Activated CD8-positive, alpha-beta memory T cell treated with anti-CD3 and anti-CD28 coated beads, Interleukin-2, amount 50 U/mL, for 48 hours (primary cell): ENCODE measurements around the gene LRRC4C.
"Not testable (repeated sequence)": the region's sequence is repeated elsewhere in the genome, so short reads cannot be mapped to it uniquely, and the experiment has no call there.

Experiments used
- DNase-seq: peaks from one replicate; pipeline ENCODE4 v3.0.0-alpha.2; 2020

Gene LRRC4C

DNA sequence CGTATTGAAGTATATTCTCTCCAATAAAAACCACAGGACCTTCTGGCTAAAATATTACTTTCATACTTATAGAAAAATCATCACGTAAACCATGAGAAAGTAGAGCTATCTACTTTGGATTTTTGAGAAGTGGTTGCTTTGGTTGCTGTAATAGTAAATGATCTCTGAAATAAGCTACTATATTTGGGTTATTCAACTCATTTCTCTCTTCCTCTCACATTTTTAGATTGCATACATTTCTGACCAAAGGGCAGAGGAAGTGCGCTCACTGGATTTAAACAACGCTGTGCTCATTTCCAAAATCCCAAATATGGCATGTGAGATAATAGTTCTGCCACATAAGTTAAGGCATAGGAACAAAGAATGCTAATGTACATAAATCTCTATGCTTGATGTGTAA, 357.0 kb downstream of the LRRC4C start:
- DNase-seq, result no peak

DNA sequence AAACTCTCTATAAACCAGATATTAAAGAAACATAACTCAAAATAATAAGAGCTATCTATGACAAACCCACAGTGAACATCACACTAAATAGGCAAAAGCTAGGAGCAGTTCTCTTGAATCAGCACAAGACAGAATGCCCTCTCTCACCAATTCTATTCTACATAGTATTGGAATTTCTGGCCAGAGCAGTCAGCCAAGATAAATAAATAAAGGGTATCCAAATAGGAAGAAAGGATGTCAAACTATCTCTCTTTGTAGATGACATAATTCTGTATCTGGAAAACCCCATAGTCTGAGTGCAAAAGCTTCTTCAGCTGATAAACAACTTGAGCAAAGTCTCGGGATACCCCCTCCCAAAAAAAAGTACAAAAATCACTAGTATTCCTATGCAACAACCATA, 359.8 kb downstream of the LRRC4C start:
- no peak for DNase-seq

GRCh38 chr11:41085123-41085522, 374.3 kb downstream of the LRRC4C start:
- no peak for DNase-seq

DNA sequence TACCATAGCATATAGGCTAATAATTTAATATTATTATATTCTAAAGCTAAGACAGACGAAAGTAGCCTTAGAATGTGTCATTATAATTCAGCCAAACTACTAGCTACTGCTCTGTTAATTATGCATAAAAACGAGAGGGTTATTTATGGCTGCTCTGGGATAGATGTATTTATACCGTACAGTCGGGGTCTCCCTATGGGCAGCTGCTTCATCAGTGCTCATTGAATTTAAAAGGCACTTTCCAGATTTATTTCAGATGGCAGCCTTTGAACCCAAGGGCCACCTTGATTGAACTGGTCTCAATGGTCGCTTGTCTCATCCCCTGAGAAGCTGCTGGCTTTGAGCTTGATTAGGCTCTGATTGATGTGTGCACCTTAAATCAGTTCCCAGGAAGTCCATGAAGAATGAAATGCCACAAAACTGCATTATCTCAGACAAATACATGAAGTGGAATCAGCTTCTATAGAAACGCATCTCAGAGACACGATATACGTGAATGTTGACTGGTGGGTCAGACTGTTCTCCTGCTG, 377.6 kb downstream of the LRRC4C start:
- no peak for DNase-seq

GRCh38 chr11:41074318-41074717, 385.1 kb downstream of the LRRC4C start:
- DNase-seq, result no peak

GRCh38 chr11:41065432-41065831, 394.0 kb downstream of the LRRC4C start:
- no peak for DNase-seq

DNA sequence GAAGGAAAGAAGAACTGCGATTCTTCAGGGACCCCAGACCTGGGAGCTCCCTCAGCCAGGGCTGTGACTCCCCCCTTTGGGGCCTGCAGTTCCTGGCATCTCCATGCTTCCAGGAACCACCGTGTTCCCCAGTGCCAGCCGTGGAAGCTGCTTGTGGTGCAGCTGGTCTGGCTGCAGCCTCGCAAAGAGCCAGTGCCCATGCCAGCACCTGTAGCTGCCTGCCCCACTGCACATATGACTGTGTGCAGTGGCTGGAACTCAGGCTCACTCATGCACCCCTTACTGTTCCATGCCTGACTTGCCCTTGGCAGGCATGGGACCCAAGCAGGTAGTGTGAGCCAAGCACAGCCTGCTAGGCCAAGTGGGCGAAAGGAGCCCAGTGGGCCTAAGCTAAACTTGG, 401.3 kb downstream of the LRRC4C start:
- DNase-seq, result no peak

DNA sequence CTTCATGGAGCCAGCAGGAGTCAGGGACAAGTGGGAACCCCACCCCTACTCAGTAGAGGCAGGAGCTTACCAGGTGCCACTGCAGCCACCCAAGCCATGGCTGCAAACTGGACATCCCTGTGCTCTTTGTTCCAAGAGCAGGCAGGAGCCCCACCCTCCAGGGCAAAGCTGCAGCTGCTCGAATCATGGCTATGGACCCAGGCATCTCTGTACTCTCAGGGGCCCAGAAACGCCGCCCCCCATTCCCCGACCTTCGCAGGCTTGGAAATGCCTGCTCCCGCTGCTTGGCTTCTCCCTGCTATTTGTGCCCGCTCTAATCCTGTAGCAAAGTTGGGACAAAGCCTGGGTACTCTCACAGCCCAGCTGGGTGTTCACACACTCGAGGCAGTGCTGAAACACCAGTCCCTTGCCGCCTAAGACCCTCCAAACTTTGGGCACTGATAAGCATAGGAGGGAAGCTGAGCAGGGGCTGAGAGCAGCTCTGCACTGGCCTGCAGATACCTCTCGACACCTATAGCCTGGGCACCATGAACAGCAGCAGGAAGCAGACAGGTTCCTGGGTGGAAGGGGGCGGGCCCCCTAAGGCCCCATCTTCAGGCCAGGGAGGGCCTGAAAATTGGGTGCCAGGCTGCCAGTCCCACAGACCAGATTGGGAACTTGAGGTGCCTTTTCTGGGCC, 402.4 kb downstream of the LRRC4C start:
- DNase-seq, result no peak

DNA sequence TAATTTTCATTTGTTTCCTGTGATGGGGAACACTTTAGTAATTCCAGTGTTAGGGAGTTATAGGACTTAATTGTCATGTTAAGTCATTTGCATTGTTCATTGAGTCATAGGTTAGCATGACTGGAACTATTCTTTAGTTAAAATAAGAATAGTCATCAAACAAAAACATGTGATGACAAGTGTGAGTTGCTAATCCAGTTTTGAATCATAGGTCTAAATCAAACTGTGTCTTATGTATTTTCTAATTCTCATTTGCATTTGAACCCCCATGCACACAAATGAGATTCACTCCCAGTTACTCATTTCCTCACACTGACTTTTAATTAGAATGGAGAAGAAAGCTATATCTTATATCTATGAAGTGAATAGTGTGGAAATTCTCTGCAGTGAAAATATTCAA, 405.6 kb downstream of the LRRC4C start:
- DNase-seq, result no peak

- no peak for DNase-seq
These were observed 407.4 kb downstream of the LRRC4C start for GRCh38 chr11:41051919-41052635.

DNA sequence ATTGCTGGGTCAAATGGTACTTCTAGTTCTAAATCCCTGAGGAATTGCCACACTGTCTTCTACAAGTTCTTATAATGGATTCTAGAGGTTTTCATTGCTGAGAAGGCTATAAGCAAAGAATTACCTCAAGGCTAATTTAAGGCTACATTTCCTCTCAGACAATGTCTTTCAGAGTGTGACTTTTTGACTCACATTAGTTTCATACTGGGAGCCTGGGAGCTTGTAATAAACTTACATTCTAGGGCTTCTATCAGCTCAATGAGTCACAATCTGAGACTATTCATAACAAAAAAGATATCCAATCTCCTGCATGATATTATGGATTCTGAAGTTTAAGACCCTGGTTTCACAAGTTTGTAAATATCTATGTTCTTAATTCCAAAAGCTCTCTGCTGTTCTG, 408.7 kb downstream of the LRRC4C start:
- no peak for DNase-seq

GRCh38 chr11:41047229-41047628, 412.2 kb downstream of the LRRC4C start:
- DNase-seq, result no peak

DNA sequence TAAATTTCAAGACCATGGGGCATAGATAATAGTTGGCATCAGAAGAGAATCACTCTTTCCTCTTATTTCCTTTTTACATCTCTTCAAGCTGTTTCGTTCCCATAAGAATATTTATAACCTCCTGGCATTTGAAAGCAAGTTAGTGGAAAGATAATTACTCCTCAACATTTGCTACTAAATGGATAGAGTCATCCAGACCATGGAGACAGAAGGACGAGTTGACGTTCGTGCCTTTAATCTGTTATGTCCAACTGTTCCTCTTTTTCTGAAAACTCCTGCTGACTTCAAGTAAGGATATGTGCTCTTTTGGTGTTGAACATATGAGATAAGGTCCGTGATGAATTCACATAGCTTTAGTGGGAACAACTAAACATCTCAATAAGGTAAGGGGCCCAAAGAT, 414.2 kb downstream of the LRRC4C start:
- DNase-seq, result no peak

GRCh38 chr11:41044747-41045146, 414.7 kb downstream of the LRRC4C start:
- no peak for DNase-seq

DNA sequence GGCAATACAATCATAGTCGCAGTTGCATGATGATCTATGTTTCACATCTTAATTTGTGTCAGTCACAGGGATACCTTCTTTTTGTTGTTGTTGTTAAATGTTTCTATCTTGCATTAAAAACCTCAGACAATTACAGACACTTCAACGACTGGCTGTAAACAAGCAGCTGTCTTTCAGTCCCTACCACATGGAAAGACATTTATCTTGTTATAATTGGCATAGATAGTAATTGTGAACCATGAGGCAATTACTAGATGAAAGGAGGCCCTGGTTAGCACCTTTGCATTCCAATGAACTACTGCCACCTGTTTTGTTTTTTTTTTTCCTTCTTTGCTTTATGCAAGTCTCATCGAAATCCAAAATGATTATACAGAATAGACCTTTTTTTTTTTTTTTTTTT, 416.8 kb downstream of the LRRC4C start:
- DNase-seq, result no peak

DNA sequence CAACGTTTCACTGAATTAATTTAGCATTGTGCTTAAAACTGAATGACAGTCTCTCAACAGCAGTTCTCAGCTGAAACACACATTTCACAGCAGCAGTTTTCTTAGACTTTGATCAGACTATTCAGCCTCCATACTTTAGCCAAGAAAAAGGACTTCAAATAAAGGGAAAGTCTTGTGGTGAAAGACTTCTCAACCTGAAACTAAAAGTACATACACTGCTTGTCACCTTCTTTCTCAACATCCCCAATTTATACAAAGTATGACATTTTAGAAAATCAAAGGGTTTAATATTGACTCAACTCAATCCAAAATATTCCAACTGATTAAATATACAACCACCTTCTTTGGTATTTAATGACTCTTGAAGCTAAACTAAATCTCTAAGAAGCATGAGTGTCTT, 419.0 kb downstream of the LRRC4C start:
- DNase-seq, result no peak

- DNase-seq, result no peak
These were observed 419.9 kb downstream of the LRRC4C start for GRCh38 chr11:41039592-41039991.

DNA sequence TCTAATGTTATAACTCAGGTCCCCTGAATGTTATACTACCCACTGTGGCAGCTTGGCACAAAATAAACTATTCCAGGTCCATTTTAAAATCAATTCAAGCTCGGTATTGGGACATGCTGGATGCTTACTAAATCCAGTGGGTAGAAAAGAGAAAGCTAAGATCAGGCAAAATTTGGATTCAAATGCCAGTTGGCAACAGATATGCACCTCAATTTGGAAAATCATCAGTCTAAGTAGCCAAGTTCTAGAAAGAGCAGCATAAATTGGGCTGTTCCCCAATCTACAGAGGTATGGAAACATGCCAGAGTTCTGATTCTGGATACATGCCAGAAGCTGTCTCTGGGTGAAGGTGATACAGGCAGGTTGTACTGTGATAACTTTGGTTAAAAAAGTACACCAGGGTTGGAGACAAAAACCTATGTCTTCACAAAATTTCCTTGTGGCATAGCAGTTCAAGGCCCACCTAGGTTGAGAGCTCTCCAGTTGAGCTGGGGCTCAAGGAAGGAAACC, 427.8 kb downstream of the LRRC4C start:
- no peak for DNase-seq

DNA sequence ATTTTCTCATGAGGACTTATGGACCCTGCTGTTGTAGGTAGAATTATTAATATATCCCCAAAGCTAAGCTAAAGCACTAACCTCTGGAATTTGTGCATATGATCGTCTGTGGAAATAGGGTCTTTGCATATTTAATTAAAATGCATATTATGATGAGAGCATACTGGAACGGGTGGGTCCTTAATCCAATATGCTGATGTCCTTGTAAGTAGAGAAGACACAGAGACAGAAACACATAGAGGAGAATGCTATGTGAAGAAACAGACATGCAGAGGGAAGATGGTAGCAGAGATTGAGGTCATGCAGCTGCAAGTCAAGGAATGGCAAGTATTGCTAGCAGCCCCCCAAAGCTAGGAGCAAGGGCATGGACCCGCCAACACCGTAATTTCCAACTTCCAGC, 439.2 kb downstream of the LRRC4C start:
- DNase-seq, result no peak

GRCh38 chr11:41019666-41020065, 439.8 kb downstream of the LRRC4C start:
- not testable (repeated sequence) for DNase-seq

DNA sequence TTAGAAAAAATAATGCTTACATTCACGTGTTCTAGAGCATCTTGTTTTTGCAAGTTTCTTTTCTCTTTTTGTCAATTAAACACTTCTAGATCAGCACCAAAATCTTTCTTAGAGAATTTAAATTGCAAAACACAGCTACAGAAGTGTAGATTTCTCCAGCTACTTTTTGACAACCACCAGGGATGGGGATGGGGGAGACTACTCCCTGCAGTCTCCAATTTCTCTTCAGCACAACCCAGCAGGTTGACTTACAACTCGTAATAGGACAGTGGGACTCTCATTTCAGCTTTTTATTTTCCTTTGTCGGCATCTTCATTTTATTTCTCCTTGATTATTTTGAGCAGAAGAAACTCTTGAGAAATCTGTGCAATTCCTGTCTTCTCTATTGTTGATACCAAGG, 441.2 kb downstream of the LRRC4C start:
- no peak for DNase-seq

GRCh38 chr11:41010361-41011050, 448.9 kb downstream of the LRRC4C start:
- no peak for DNase-seq

DNA sequence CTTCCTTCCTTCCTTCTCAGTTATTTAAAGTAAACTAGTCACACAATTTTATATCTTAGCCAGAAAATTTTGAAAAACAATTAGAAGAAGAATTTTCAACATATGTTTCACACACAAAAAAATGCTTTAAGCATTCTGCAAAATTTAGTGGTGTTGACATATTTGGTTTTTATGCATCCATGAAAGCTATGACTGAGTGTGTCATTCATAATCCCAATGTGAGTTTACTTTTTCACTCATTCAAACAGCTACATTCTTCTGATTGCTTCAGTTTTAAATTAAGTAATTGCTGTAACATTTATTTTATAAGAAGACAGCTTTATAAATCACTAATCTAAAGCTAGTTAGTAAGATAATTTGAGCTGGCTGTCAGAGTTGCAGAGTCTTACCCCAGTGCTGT, 453.5 kb downstream of the LRRC4C start:
- no peak for DNase-seq
